Epidermal melanocyte (primary cell): ENCODE measurements around the gene SPAG7.

Experiments
- DNase-seq: peaks from one replicate; pipeline ENCODE4 v3.0.0; 2011; ENCODE audit warnings: low spot score; ENCODE audit not compliant: insufficient read length

The SPAG7 gene

DNA sequence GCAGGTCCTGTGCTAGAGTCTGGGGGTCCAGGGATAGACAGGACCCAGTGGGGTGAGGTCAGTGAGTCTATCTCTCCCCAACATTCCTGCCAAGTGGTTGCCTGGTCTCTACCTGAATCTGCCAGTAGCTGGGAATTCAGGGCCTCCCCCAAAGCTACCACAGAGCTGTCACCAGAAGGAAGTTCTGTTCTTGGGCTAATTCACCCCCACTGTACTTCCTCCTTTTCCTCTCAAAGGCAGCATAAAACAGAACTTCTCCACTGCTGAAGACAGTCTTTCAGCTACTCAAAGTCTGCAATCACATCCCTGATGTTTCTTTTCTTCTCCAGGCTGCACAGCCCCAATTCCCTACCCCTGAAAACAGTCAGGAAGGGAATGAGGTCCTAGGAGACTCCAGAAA is 11.1 kb upstream of the SPAG7 start:
- DNase-seq: no peak

DNA sequence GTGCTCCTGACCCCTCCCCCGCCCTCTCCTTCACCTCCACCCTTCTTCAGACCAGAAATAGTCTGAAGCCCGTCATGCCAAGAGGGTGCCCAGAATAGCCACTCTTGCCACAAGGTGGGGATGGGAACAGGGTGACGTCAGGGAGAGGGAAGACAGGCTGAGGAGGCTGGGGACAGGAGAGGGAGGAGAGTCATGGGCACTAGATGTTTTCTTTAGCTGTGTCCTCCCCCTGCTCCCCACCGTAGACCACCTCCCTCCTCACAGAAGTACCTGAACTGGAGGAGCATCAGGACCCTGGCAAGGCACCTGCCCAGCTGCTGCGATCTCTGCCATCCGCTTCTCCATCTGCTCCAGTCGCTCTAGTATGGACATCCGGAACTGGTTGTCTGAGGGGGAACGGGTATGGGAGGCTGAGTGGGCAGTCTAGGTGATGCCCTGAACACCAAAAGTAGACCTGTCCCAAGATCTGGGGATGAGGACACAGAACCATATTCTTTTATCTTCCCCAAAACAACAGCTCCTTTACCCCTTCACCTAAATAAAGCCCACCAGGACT is 6.6 kb upstream of the SPAG7 start:
- DNase-seq: no peak

DNA sequence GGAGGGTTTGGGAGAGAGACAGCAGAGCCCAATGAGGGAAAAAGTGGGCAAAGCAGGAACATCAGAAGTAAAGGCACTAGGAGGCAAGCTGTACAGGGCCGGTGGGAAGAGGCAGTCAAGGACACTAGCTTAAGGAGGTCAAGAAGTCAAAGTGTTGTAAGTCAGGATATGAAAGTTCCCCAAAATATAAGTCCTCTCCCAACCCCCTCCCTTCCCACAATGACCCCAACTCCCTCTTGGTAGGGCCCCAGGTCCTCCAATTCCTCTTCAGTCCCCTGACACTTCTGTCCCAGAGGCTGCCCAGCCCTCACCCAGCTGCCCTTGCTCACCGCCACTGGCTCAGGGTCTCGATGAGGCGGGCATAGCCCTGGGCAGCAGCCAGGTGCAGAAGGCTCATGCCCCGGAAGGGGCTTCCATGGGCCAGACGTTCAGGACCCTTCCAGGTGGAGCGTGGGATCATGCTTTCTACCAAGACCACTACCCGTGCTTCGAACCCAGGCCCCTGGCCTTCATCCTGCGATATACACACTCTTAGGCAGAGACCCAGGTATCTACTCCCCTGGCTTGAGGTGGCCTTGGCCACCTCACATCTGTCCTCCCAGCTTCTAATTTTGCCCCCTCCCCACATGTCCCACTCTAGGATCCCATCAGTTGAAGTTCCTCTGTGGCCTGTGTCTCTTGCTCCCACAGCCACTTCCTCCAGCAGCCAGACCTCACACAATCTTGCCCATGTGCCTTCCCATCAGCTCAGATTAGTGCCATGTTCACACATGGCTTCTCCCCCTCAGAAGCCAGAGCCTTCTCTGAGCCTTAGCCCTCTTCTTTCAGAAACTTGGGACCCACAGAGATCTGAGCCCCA is 5.9 kb upstream of the SPAG7 start:
- DNase-seq: no peak

DNA sequence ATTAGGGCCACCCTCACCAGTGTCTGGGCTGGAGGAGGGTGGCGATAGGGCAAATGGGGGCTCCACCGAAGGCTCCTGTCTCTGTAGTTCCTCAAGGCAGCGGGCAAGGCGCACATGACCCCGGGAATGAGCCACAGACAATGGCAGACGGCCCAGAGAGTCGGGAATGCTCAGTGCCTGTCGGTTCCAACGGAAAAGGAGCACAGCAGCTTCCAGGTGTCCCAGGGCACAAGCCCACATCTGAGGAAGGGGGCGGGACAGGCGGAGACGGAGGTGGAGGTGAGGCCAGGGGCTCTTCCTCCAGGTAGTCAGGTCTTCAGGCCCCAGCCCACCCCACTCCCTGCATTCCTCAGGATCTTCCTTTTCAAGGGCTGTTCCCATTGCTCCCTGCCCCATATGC is 5.1 kb upstream of the SPAG7 start:
- no peak for DNase-seq

DNA sequence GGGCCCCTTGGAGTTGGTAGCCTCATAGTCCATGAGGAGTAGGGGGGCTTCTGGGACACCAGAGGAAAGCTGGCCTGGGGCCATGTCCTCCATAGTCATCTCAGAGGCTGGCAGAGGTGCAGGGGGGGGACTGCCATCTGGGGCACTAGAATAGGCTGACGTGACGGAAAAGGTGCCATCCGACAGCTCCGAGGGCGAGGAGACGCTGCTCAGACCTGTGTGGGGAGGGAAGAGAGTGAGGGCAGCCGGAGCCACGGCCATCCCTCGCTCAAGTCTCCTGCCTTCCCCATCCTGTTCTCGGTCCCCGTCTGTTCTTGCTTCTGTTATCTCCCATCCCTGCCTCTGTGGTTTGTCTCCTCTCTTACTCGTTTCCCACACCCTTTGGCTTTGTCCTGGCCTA is 4.7 kb upstream of the SPAG7 start:
- no peak for DNase-seq

DNA sequence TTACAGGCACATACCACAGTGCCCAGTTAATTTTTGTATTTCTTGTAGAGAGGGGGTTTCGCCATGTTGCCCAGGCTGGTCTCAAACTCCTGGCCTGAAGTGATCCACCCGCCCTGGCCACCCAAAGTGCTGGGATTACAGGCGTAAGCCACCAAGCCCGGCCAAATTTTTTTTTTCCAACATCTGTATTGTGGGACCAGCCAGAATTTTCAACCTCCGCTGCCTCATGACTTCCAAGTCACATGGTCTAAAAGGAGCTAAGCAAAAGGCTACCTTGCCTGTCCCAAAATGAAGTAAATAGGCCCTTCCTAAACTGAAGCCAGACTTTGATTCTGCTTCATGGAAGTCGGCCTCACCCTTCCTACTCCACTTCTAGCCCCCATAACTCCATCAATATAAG is 4.2 kb upstream of the SPAG7 start:
- DNase-seq: no peak

DNA sequence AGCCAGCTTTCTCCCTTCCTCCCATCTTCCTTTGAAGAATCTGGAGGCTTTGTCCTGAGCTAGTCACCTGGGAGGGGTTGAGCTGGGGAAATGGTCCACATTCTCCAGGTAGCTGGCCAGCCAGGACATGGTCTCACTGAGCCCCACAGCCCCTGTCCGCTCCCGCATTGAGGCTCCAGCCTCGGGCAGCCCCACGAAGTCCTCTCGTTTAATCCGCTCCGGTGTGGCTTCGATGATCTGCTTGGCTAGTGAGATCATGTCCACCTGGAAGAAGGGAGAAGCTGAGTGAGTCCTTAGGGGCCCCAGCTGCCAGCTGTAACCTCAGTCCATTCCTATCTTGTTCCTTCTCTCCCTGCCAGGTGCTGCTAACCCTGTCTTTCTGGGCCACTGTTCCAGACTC is 2.7 kb upstream of the SPAG7 start:
- no peak for DNase-seq

DNA sequence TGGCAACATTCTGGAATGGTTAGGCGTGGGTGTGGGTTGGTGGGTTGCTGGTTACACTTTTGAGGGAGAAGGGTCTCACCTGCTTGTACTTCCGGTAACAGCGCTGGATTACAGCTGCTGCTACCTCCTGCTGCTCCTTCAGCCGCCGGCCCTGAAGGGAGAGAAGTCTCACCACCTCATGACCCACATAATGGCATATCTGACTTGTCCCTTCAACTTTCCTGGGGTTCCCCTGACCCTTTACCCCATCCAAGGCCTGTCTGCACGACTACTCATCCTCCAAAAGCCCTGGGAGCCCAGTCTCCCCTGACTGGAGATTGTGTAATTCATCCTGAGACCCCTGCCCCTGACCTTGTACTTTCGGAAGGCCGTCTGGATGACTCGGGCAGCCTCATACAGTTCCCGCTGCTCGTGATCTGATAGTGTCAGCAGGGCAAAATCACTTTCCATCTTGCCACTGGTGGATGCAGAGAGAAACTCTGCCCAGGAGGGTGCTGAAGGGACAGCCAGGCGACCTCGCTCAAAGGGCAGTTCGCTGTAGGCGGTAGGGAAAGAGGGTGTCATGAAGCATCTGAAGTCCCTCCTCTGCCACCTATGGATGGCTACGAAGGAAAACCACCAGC is 2.0 kb upstream of the SPAG7 start:
- no peak for DNase-seq

DNA sequence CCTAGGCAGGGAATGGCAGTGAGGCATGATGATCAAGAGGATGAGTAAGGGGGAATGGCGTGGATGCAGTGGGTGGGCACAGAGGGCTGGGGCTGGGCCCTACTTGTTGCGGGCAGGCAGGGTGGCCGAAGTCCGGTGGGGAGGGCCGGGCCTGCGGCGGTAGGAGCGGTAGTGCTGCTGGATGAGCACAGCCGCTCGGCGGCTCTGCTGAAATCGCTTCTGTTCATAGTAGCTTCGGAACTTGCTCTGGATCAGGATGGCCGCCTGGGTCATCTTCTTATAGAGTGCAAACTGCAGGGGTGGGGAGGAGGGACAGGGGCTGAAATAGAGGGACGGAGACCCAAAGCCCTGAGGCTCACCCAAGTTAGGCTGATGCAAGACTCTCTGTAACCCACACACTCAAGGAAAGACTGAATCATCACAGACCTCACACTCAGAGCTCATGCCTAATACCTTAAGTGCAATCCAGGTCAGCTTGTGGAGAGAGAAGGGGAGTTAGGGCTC is 1.5 kb upstream of the SPAG7 start:
- no peak for DNase-seq

DNA sequence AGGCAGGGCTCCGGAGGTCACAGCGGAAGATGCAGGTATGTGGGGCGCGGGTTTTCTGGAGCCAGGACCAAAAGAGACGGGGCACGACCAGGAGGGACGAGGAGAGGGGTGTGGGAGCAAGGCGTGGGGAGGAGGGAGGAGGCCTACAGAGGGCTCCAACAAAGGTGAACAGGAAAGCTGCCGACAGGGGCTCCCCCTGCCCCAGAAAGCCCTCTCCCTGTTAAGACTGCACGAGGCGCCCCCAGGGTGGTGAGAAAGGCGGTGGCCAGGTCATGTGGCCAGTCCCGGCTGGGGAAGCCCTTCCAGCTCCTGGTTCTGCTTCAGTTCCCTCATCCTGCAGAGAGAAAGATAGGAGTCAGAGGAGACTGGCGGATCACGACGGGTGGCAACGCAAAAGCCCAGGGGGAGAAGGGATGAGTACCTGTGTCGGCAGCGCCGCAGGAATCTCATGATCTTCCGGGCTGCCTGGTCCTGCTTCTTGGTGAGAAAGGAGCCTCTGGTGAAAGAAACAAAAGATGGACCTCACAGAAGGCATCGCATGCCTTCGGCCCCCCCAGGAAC is 949 bp upstream of the SPAG7 start:
- DNase-seq: no peak

DNA sequence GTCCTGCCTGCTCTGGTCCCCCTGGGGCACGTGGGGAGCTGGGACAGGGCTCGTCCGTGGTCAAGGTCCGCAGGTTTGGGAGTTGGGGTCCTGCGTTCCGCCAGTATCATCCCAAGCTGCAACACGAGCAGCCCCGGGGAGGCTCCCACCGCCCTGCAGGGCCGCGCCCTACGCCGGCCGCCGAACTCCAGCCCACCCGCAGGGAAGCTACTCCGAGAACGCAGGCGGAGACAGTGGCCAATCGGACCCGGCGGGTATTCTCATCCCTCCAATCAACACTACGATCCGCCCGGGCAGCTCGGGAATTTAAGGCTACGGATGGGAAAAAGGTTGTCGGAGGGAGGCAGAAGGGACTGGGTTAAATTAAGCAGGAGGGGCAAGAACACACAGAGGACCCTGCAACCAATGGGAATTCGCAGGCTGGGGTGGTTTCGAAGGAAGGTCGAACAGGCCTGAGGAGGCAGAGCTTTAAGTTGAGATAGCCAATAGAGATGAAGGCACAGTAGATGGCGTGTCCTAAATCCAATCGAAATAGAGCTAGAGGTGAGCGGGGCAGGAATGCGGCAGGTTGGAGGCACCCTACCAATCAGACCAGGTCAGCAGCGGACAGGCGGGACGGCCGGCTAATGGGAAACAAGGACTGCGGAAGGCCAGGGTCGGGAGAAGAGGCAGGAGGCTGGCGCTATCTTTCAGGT is 626 bp downstream of the SPAG7 start:
- DNase-seq: peak; percentile 99

DNA sequence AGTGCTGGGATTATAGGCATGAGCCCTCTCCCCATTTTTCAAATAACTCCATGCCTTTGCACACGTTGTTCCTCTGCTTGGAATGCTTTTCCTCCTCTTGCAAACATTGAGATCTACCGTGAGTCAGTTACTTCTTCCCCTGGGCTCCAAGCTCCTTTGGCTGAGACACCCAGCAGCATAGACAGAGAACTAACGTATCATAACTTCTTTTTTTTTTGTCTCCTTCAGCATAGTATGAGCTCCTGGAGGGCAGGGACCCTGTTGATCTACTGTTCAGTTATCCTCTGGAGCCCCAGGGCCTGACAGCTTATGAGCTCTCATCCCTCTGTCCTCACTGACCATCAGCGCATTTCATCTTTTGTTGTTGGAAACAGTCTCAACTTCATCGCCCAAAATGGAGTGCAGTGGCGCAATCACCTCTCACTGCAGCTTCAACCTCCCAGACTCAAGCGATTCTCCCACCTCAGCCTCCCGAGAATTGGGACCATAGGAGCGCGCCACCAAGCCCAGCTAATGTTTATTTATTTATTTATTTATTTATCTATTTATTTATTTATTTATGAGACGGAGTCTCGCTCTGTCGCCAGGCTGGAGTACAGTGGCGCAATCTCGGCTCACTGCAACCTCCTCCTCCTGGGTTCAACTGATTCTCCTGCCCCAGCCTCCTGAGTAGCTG is 2.2 kb downstream of the SPAG7 start:
- no peak for DNase-seq

DNA sequence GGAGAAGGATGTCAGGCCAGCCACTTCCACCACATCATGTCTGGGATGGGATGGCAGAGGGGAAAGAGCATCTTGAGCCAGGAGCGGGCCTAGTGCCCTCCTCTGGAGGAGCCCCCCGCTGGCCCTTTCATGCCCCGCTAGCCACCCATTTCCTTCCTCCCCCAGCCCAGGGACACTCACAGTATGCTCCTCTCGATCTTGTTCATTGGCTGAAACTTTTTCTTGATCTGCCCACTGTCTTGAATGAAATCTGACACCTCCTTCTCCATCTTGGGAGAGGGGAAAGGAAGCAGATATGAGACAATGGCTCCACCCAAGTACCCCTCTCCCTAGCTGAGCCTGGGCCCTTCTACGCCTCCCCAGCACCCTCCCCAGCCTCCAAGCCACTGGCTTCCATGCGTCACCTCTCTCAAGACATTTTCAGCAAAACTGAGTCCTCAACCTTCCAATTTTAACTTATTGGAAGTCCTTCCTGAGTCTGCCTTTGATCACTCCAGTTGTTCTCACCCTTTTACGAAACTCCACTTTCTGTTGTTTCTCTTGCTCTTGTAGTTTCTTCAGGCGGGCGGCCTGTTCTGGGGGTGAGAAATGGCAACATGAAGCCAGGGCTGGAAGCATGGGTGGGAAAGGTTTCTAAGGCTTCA is 7.2 kb downstream of the SPAG7 start:
- no peak for DNase-seq

DNA sequence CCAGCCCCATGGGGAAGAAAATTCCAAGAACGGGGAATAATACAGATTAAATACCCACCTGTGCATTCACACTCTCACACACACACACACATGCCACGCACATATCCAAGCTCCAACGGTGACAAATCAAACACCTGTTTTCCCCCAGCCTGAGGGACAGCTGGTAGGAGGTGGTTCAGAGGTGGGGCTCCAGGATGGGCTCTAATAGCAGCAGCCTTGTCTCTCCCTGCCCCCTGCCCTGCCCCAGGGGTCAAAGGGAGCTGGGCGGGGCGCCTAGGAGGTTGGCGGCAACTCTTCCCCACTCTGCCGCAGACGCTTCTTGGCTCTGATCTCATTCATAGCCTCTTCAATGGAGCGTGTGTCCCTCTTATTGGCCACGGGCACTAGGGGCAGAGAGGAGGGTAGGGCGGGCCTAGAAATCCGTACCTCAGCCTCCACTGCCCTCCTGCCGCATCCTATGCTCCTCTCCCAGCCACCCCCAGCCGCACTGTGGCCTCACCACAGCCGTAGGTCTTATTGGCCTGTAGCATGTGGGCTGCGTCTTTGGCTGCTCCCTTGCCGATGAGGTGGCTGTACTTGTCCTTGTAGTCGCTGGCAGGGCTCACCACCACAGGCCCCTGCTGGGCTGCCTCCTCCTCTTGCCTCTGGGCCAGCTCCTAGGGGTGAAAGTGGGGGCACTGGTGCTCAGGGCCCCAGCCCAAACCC is 8.2 kb downstream of the SPAG7 start:
- no peak for DNase-seq

DNA sequence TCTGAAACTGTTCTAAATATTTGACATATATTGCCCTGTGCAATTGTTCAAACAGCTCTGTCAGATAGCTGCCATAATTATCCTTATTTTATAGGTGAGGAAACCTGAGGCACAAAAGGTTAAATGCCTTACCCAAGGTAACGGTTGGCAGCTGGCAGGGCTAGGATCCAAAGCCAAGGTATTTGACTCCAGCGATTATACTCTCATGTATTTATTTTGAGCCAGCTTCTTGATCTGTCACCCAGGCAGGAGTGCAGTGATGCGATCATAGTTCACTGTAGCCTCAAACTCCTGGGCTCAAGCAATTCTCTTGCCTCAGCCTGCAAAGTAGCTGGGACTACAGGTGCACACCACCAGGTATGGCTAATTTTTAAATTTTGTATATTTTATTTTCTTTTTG is 9.5 kb downstream of the SPAG7 start:
- no peak for DNase-seq

DNA sequence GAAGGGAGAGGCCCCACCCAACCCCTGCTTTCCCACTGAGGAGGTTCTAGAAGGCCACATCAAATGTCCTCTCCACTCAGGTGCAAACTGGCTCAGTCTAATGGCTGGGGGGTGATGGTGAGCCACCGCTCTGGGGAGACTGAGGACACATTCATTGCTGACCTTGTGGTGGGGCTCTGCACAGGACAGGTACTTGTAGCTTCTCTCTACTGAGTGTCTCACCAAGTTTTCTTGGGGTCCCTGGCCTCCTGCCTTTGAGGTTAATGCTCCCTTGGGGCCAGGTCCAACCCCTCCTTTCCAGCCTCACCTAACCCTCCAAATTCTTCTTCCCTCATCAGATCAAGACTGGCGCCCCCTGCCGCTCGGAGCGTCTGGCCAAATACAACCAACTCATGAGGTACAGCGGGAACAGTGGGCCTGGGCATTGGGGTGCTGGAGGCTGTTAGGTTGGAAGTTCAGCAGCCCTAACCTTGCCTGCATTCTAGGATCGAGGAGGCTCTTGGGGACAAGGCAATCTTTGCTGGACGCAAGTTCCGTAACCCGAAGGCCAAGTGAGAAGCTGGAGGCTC is 11.0 kb downstream of the SPAG7 start:
- DNase-seq: no peak

DNA sequence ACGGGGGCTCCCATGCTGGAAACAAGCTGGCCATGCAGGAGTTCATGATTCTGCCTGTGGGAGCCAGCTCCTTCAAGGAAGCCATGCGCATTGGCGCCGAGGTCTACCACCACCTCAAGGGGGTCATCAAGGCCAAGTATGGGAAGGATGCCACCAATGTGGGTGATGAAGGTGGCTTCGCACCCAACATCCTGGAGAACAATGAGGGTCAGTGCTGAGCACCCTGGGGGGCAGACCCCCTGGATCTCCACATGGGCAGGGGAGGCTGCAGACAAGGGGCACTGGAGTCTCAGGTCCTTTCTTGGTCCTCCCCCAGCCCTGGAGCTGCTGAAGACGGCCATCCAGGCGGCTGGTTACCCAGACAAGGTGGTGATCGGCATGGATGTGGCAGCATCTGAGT is 12.5 kb downstream of the SPAG7 start:
- DNase-seq: no peak

DNA sequence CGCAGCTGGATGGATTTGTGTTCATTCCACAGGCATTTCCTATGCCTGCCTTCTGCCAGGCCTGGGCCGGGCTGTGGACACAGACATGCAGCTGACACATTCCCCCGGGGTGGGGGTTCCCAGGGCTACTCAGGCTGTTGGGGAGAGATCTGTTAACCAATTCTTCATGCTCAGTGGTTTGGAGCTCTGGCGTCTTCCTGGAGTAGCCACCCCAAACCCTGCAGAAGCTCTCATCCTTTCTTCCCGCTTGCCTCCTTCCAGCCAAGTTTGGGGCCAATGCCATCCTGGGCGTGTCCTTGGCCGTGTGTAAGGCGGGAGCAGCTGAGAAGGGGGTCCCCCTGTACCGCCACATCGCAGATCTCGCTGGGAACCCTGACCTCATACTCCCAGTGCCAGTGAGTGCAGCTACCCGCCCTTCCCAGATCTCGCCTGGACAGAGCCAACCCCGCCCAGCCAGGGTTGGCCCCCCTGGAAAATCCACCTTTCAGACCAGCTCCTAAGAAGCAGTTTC is 14.1 kb downstream of the SPAG7 start:
- DNase-seq: no peak

DNA sequence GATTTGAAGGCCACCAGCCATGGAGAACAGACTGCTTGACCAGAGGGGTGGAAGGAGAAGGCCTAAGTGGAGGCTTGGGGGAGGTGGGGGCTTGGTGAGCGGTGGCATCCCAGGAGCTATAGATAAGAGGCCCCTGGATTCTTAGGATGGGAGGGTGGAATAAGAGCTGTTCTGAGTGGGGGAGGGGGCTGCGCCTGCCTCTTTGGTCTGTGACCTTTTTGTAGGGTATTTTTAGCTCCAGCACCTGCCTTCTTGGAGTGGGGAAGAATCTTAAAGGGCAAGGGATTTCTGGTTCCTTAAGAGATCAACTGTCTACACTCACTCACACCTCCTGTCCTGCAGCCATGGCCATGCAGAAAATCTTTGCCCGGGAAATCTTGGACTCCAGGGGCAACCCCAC is 16.1 kb downstream of the SPAG7 start:
- DNase-seq: no peak
